HG02610 (cell line): ENCODE results near the gene VASN.
A peak's percentile ranks its signal among the peaks of the same experiment; 100 is the strongest.
"Not testable (repeated sequence)": the region's sequence is repeated elsewhere in the genome, so short reads cannot be mapped to it uniquely, and the experiment has no call there.

Experiments used
- ATAC-seq: cut with Tn5 transposase; IDR thresholded peaks from one replicate; pipeline ENCODE4 v1.9.1; 2021; ENCODE audit warnings: mild to moderate bottlenecking, moderate library complexity; ENCODE audit not compliant: unreplicated experiment

Gene VASN

DNA sequence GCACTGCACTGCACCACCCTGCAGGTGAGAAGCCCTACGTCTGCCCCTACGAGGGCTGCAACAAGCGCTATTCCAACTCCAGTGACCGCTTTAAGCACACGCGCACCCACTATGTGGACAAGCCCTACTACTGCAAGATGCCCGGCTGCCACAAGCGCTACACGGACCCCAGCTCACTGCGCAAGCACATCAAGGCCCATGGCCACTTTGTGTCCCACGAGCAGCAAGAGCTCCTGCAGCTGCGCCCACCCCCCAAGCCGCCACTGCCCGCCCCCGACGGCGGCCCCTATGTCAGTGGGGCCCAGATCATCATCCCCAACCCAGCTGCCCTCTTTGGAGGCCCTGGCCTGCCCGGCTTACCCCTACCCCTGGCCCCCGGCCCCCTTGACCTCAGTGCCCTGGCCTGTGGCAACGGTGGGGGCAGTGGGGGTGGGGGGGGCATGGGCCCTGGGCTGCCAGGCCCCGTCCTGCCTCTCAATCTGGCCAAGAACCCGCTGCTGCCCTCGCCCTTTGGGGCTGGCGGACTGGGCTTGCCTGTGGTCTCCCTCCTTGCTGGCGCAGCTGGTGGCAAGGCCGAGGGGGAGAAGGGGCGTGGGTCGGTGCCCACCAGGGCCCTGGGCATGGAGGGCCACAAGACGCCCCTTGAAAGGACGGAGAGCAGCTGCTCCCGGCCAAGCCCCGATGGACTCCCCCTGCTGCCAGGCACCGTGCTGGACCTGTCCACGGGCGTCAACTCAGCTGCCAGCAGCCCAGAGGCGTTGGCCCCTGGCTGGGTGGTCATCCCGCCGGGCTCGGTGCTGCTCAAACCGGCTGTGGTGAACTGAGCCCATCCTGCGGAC lies 34.7 kb upstream of the VASN start:
- ATAC-seq: no peak

- ATAC-seq: no peak
Measured at GRCh38 chr16:4337540-4338088, 34.0 kb upstream of the VASN start.

DNA sequence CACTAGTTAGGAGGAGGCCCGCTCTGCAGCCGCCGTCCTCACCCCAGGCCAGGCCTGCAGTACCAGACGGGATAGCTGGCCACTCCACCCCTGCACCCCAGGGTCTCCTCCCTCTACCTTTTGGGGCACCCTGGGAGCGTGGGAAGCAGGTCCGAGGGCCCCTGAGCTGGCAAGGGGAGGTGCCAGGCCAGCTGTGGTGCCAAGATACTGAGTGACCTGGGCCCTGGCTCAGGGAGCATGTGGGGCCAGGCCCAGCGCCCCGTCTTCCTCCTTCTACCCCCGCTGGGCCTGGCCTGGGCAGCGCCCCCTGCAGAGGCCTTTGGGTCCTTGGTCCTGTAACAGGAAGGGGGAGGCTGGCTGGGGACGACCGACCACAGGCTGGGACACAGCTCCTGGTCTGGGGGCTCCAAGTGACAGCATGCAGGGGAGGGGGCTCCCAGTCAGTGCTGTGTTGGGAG lies 33.5 kb upstream of the VASN start:
- ATAC-seq: no peak

GRCh38 chr16:4338712-4339299 lies 32.8 kb upstream of the VASN start:
- ATAC-seq: no peak

DNA sequence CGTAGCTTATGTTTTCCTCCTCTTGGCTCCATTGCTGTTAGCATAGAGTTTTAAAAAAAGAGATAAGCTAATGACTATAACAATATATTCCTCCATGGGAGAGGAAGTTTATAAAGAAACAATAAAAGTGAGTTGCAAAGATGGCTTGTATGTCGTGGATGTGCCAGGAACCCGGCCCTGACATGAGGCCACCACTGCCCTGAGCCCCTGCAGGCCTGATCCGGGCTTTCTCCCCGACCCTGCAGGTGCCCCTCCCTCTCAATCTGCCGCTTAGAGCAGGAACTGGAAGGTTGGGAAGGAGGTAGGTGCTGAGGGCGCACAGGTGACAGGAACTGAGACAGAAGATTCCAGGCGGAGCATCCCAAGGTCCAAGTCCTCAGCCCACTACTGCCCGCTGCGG lies 32.2 kb upstream of the VASN start:
- no peak for ATAC-seq

GRCh38 chr16:4339909-4340308 lies 31.7 kb upstream of the VASN start:
- ATAC-seq: no peak

DNA sequence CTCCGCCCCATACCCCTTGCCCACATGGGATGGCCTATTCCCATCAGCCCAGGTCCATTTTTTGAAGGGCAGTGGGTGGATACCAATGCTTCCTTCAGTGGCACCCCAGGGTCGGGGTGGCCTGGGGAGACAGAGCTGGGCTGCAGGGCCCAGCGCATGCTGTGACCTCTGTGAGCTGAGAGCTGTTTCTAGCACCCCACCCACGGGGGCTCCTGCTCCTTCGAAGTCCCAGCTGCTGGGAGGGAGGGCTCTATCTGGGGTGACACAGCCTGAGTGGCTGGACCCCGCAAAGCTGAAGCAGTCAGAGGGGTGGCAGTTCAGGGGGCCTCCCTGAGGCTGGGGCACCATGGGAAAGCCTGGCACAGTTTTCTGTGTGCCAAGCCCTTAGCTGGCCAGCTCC lies 31.2 kb upstream of the VASN start:
- ATAC-seq: no peak

DNA sequence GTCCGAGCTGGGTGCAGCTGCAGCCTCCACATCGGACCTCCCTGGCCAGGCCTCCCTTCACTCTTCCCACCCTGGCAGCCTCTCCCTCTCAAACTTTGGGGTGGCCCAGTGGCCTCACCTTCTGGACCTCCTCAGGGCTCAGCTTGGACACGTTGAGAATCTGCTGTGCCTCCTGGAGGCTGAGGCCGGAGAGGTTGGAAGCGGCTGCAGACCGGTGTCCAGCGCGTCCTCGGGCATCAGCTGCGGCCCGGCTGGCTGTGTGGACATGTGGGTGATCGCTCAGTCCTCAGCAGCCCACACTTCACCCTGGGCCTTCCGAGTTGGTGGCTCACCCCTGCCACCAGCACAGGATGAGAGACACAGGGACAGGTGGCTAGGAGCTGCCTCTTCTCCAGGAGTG lies 30.4 kb upstream of the VASN start:
- ATAC-seq: no peak

- no peak for ATAC-seq
Measured at GRCh38 chr16:4342866-4343744, 28.5 kb upstream of the VASN start.

- not testable (repeated sequence) for ATAC-seq
Measured at GRCh38 chr16:4344300-4344982, 27.2 kb upstream of the VASN start.

DNA sequence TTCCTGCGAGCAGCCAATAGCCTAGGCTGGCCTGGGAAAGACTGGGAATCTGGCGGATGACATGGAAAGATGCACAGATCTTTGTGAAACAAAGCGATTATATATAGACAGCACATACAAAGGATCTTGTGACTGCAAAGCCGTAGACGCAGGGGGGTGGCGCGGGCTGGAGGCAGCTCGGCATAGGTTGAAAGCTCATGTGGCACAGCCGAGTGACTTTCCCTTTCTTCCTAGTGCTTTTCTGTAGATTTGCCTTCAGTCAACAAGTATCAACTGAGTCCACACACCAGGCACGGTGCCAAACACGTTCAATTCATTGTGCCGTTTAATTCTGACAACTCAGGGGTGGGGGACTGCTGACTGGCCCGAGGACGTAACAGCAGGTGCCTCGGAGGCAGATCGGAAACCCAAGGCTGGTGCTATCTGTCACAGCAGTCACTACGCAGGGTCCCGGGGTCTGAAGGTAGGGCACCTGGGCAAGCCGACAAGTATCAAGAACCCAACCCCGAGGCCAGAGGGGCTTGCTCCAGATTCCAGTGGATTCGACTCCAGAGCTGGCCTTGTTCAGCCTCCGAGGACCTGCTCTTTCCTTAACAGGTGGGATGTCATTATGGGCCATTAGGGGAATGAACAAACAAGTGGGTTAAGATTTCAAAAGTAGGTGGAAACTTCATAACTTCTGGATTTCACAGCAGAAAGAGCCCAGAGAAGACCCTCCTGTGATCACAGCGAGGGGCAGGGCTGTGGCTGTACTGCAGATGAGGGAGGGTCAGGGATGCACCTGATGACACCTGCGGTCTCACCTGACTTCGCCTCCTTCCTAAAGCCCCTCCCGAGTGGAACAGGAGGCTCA lies 26.4 kb upstream of the VASN start:
- ATAC-seq: no peak

DNA sequence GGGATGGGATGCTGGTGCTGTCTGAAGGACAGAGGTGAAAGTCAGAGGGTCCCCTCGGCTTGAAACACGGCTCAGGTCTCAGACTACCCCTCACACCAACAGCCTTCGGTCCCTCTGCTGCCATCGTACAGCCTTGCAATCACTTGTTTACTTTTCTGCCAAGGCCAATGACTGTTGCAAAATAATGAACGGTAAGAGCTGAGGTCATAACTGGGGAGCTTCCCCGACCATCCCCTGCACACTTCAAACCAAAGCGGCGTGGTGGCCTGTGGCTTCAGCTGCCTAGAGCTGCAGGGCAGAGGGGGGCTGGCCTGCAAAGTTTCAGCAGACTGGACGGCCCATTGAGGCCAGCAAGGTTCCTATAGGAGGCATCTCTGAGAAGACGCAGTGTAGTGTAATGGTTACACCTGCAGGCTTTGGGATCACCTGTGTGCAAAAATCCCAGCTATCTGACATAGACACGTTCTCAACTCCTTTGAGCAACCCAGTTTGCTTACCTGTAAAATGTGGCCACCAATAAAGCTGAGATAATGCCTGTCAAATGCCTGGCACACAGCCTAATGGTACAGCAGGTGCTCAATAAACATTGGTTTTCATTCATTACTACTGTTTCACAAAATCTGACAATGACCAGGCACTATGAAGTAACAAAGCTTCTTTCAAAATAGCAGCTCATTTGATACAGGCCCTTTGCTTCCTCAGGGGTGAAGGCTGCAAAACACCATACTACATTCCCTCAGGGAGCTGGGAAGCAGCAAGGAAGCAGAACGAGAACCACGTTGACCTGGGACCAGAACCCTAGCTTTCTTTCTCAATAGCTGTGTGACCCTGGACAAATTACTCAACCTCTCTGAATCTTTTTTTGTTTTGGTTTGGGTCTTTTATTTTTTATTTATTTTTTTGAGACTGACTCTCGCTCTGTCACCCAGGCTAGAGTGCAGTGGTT lies 25.5 kb upstream of the VASN start:
- no peak for ATAC-seq

GRCh38 chr16:4347010-4347409 lies 24.6 kb upstream of the VASN start:
- ATAC-seq: no peak

DNA sequence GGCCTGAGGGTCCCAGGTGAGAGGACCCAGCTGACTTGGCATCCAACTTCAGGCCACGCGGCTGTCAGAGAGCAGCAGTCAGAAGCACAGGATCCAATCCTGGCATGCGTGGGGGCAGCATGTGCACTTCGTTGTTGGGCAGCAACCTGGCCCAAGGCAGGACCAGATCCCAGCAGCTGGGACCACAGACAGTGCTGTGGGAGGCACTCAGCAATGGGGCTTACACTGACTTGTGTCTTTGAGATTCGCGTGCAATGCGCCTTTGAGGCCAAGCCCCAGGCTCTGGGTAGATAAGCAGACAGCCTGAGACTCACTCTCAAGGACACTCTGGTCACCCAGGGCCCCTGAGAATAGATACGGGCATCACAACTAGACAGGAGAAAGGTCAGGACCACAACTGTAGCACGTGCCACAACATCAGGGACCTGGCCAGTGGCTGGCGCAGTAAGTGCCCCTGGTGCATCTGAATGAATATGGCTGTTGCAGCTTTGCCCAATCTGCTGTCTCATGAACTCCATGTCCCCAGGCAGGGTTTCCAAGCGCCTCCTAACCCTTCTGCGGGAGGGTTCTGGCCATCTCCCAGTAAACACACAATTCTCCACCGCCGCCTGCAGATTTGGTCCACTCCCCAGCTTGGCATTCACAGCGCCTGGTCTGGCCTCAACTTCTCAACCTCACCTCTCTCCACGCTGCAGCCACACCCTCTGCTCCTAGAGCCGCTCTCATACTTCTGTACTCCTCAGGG lies 23.7 kb upstream of the VASN start:
- no peak for ATAC-seq

DNA sequence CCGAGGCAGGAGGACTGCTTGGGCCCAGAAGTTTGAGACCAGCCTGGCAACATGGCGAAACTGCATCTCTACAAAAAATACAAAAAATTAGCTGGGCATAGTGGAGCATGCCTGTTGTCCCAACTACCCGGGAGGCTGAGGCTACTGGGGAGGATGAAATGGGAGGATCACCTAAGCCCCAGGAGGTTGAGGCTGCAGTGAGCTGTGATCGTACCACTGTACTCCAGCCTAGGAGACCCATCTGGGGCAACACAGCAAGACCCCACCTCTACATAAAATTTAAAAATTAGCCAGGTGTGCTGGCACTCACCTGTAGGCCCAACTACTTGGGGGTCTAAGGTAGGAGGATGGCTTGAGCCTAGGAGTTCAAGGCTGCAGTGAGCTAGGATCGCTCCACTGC lies 22.3 kb upstream of the VASN start:
- no peak for ATAC-seq

DNA sequence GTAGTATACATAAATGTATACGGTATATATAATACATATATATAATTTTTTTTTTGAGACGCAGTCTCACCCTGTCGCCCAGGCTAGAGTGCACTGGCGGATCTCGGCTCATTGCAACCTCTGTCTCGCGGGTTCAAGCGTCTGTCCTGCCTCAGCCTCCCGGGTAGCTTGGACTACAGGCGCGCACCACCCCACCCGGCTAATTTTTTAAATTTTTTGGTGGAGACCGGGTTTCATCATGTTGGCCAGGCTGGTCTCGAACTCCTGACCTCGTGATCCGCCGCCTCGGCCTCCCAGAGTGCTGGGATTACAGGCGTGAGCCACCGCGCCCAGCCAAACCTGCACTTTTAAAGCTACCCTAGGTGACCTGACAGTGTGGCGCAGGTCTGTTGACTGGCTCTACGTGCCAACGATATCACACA lies 21.3 kb upstream of the VASN start:
- no peak for ATAC-seq

DNA sequence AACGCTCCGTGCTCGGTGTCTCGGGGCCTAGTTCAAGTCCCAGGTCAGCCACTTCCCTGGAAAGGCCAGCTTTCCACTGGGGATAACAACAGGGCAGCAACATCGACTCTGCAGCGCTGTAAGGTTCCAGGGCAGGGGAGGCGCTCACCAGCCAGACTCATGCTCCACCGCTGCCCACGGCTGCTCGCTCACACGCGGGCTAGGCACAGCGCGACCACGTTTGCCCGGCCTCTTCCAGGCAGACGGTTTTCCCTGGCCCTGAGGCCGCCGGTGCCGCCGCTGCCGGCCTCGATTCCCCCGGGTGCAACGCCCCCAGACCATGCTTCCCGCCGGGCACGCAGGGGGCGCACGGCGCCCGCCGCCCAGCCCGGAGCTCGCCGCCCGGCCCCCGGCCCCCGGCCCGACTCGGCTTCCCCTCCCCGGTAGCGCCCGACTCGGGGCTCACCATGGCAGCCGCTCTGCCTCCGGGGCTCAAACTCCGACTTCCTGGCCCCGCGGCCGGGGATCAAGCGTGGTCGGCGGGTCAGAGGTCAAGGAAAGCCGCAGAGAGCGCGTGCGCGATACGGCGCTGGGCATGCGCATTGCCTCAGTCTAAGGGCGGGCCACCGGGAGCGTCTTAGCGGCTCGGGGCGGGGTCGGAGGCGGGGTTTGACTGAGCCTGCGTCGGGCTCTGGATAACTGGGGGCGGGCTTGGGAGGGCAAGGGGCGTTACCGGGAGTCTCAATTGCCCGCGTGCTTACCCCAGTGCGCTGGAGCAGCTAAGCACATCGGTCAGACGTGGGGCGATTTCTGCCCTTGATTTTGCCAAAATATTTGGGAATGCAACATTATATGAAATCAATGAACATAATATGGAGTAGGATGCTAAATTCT lies 20.6 kb upstream of the VASN start, which contains the start of gene PAM16:
PAM16 (minus strand) TSS at position 535 of the 873 bp plus-strand sequence; CDS start at position 448, 87 bp downstream.
- peak; percentile 88 for ATAC-seq
